ENCODE data around the gene HPDL. TPM values are rescaled to one million over a fixed set of nuclear protein-coding genes. Genes with fewer than 3 reads are reported as not detected.

Gene HPDL
- polyA plus RNA-seq, 1 donor (not counting 4 experiments of a cell fraction or from before 2014, with no cell fraction given) = 0.14 TPM

DNA sequence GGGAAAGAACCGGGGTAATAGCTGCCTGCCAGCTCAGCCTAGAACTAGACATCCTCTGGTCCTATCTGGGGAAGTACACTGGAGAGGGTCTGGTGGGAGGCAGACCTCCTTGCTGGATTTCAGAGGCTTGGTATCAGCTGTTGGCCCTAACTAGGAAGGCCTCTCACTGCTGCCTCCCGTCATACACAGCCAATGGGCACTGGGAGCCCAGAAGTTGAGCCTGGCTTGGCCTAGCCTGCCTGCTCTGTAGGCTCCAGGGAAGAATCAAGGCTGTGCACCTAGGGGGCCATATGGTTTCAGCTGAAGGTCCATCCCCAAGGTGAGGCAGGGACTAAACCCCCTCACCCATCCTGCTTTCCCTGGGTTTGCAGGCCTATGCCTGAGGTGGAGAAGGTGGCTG lies 17.8 kb downstream of the HPDL start:
- Histone ChIP-seq H3K9ac (ENCODE audit: control insufficient read depth, extremely low read depth, insufficient read depth, low read length) (no peak overlapping the region), H4K20me1 (ENCODE audit: control insufficient read depth, extremely low read depth, insufficient read depth, low read length) (no peaks in the 10 kb centered on the region), H3K79me2 (ENCODE audit: control insufficient read depth, insufficient read depth, low read length) (peaks cover 14% of the 10 kb centered on the region), H3K4me3 (ENCODE audit: control insufficient read depth in 2 of 3, extremely low read depth in 1 of 3, insufficient read depth in 2 of 3, low read depth in 1 of 3, low read length in 3 of 3) (no peak overlapping the region), H3K9me1 (ENCODE audit: control insufficient read depth, extremely low read depth, insufficient read depth, low read length) (no peaks in the 10 kb centered on the region), H3K27me3 (ENCODE audit: control insufficient read depth, extremely low read depth, insufficient read depth, low read length) (no peaks in the 10 kb centered on the region), H3K9me3 (ENCODE audit: control insufficient read depth, low read depth, low read length) (no peaks in the 10 kb centered on the region), H2AFZ (ENCODE audit: control insufficient read depth, low read length) (no peak overlapping the region), H3K36me3 (ENCODE audit: control insufficient read depth in 2 of 2, extremely low read depth in 1 of 2, insufficient read depth in 2 of 2, low read length in 2 of 2) (peaks cover 26 to 32% of the 10 kb centered on the region in 2 experiments), H3K4me1 (ENCODE audit: control insufficient read depth, extremely low read depth, insufficient read depth, low read length) (peaks cover 30% of the 10 kb centered on the region), H3K27ac (ENCODE audit: control insufficient read depth, insufficient read depth, low read length) (no peak overlapping the region), H3K4me2 (ENCODE audit: control insufficient read depth, extremely low read depth, insufficient read depth, low read depth, low read length) (no peak overlapping the region)
- FAIRE-seq (no peak), DNase-seq (ENCODE audit: low read depth, low spot score) (no peak)
- dilution Hi-C loops (cut with MboI; ENCODE audit: extremely low pct_ligation_motif_present, low sequenced_read_pairs) = no loop called here
- TF ChIP-seq, protein P1, sequence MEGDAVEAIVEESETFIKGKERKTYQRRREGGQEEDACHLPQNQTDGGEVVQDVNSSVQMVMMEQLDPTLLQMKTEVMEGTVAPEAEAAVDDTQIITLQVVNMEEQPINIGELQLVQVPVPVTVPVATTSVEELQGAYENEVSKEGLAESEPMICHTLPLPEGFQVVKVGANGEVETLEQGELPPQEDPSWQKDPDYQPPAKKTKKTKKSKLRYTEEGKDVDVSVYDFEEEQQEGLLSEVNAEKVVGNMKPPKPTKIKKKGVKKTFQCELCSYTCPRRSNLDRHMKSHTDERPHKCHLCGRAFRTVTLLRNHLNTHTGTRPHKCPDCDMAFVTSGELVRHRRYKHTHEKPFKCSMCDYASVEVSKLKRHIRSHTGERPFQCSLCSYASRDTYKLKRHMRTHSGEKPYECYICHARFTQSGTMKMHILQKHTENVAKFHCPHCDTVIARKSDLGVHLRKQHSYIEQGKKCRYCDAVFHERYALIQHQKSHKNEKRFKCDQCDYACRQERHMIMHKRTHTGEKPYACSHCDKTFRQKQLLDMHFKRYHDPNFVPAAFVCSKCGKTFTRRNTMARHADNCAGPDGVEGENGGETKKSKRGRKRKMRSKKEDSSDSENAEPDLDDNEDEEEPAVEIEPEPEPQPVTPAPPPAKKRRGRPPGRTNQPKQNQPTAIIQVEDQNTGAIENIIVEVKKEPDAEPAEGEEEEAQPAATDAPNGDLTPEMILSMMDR (optimal IDR thresholded peaks at IDR 0.05 in 1 of 3, IDR thresholded peaks at IDR 0.05 in 1 of 3, conservative IDR thresholded peaks at IDR 0.05 in 1 of 3; ENCODE audit: extremely low read depth in 1 of 3, insufficient read depth in 2 of 3, low read length in 3 of 3) = no peak
- no peak for TF ChIP-seq EZH2 (IDR thresholded peaks at IDR 0.05; ENCODE audit: low read length)

DNA sequence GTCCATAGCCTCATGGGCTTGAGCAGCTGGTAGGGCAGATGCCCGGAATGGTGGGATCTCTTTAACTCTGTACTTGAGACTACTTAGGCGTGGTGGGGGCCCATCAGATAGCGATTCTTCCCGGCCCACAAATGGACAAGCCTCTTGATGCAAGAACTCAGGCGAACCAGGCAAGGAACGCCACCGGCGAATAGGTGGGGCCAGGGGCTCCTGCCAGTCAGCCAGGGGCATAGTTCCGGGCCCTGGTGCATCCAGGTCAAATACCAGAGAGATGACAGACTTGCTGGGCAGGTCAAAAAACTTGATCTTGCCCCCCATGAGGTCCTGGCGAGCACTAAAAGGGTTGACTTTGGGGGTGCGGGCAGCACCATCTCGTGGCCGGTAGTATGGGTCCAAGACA lies 18.3 kb downstream of the HPDL start:
- Histone ChIP-seq H3K9me1 (ENCODE audit: control insufficient read depth, extremely low read depth, insufficient read depth, low read length) (no peaks in the 10 kb centered on the region), H3K4me2 (ENCODE audit: control insufficient read depth, extremely low read depth, insufficient read depth, low read depth, low read length) (no peak overlapping the region), H3K4me1 (ENCODE audit: control insufficient read depth, extremely low read depth, insufficient read depth, low read length) (peaks cover 32% of the 10 kb centered on the region), H3K27me3 (ENCODE audit: control insufficient read depth, extremely low read depth, insufficient read depth, low read length) (no peaks in the 10 kb centered on the region), H3K27ac (ENCODE audit: control insufficient read depth, insufficient read depth, low read length) (no peak overlapping the region), H3K9ac (ENCODE audit: control insufficient read depth, extremely low read depth, insufficient read depth, low read length) (no peak overlapping the region), H3K9me3 (ENCODE audit: control insufficient read depth, low read depth, low read length) (no peaks in the 10 kb centered on the region), H3K79me2 (ENCODE audit: control insufficient read depth, insufficient read depth, low read length) (peaks cover 14% of the 10 kb centered on the region), H2AFZ (ENCODE audit: control insufficient read depth, low read length) (no peak overlapping the region), H3K4me3 (ENCODE audit: control insufficient read depth in 2 of 3, extremely low read depth in 1 of 3, insufficient read depth in 2 of 3, low read depth in 1 of 3, low read length in 3 of 3) (no peak overlapping the region), H4K20me1 (ENCODE audit: control insufficient read depth, extremely low read depth, insufficient read depth, low read length) (no peaks in the 10 kb centered on the region), H3K36me3 (ENCODE audit: control insufficient read depth in 2 of 2, extremely low read depth in 1 of 2, insufficient read depth in 2 of 2, low read length in 2 of 2) (peaks cover 26 to 32% of the 10 kb centered on the region in 2 experiments)
- no peak for DNase-seq (ENCODE audit: low read depth, low spot score)
- FAIRE-seq = no peak
- TF ChIP-seq, protein P1 (optimal IDR thresholded peaks at IDR 0.05 in 1 of 3, IDR thresholded peaks at IDR 0.05 in 1 of 3, conservative IDR thresholded peaks at IDR 0.05 in 1 of 3; ENCODE audit: extremely low read depth in 1 of 3, insufficient read depth in 2 of 3, low read length in 3 of 3) = no peak
- TF ChIP-seq EZH2 (IDR thresholded peaks at IDR 0.05; ENCODE audit: low read length) = no peak
- dilution Hi-C loops (cut with MboI; ENCODE audit: extremely low pct_ligation_motif_present, low sequenced_read_pairs) = no loop called here
